ENCODE measurements around the gene ALOX5.

GRCh38 chr10:45386657-45387056 is 12.6 kb downstream of the ALOX5 start:
- TF ChIP-seq CTCF (conservative IDR thresholded peaks at IDR 0.05) (no peak), EZH2 (IDR thresholded peaks at IDR 0.05; ENCODE audit: low read depth) (no peak)
